Sigmoid colon (tissue), 3 donors: ENCODE data around the gene MMP11.

ENCODE experiments used
- CTCF ChIP-seq, 4 experiments: fragments of 450-650 bp in 3 of 4; fragments of 200-600 bp in 1 of 4; IDR thresholded peaks; one replicate each; pipeline ENCODE4 v1.5.1; 2016 to 2019; ENCODE audit warnings: antibody characterized with exemption in 4 of 4, mild to moderate bottlenecking in 3 of 4, moderate library complexity in 2 of 4
- POLR2A ChIP-seq, 2 donors: fragments of 450-650 bp; IDR thresholded peaks; one replicate each; pipeline ENCODE4 v1.6.1; 2016; ENCODE audit warnings: antibody characterized with exemption in 2 of 2, mild to moderate bottlenecking in 2 of 2, moderate library complexity in 2 of 2

DNA sequence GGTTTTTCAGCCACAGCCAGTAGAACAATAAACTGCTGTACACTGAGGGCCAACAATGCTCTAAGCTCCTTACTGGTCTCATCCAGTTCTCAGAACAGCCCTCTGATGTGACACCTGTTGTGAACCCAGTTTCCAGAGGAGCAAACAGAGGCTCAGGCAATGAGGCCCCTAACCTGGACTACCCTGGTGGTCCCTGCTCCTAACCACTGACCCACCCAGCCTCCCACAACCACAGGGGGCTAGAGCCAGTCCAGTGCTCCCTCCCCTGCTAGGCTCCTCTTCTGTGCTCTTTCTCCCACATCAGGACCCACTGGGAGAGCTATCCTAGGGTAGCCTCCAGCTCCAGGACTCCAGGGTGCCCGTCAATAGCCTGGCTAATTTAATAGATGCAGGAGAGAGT is 10.1 kb downstream of the MMP11 start:
- no peak for TF ChIP-seq POLR2A (IDR thresholded peaks at IDR 0.05)
- no peak for TF ChIP-seq CTCF (IDR thresholded peaks at IDR 0.05)
